GM18858 (cell line): ENCODE data around the gene TMEM141.

Experiments
- ATAC-seq: cut with Tn5 transposase; IDR thresholded peaks from one replicate; pipeline ENCODE4 v1.9.1; 2021; ENCODE audit not compliant: unreplicated experiment

The TMEM141 gene

GRCh38 chr9:136814725-136815421 lies 23.7 kb downstream of the TMEM141 start:
- no peak for ATAC-seq

GRCh38 chr9:136815422-136815782 lies 24.3 kb downstream of the TMEM141 start:
- no peak for ATAC-seq

- ATAC-seq: no peak
These were observed 30.1 kb downstream of the TMEM141 start for GRCh38 chr9:136820971-136821825.

GRCh38 chr9:136821826-136822544 lies 30.8 kb downstream of the TMEM141 start:
- no peak for ATAC-seq

- ATAC-seq: no peak
These were observed 32.2 kb downstream of the TMEM141 start for GRCh38 chr9:136823136-136824046.

- ATAC-seq: no peak
These were observed 33.5 kb downstream of the TMEM141 start for GRCh38 chr9:136824496-136825225.

GRCh38 chr9:136825295-136826187 lies 34.4 kb downstream of the TMEM141 start:
- no peak for ATAC-seq

- no peak for ATAC-seq
These were observed 35.0 kb downstream of the TMEM141 start for GRCh38 chr9:136826188-136826541.

GRCh38 chr9:136826703-136827582 lies 35.8 kb downstream of the TMEM141 start:
- no peak for ATAC-seq

- no peak for ATAC-seq
These were observed 36.8 kb downstream of the TMEM141 start for GRCh38 chr9:136827794-136828473.

- no peak for ATAC-seq
These were observed 37.5 kb downstream of the TMEM141 start for GRCh38 chr9:136828474-136829140.

GRCh38 chr9:136829412-136829811 lies 38.3 kb downstream of the TMEM141 start:
- ATAC-seq: no peak

- ATAC-seq: no peak
These were observed 39.1 kb downstream of the TMEM141 start for GRCh38 chr9:136829981-136830885.

GRCh38 chr9:136831002-136831719 lies 40.0 kb downstream of the TMEM141 start:
- no peak for ATAC-seq

GRCh38 chr9:136831720-136832104 lies 40.6 kb downstream of the TMEM141 start:
- ATAC-seq: no peak
